ENCODE data around the gene IQCK.

DNA sequence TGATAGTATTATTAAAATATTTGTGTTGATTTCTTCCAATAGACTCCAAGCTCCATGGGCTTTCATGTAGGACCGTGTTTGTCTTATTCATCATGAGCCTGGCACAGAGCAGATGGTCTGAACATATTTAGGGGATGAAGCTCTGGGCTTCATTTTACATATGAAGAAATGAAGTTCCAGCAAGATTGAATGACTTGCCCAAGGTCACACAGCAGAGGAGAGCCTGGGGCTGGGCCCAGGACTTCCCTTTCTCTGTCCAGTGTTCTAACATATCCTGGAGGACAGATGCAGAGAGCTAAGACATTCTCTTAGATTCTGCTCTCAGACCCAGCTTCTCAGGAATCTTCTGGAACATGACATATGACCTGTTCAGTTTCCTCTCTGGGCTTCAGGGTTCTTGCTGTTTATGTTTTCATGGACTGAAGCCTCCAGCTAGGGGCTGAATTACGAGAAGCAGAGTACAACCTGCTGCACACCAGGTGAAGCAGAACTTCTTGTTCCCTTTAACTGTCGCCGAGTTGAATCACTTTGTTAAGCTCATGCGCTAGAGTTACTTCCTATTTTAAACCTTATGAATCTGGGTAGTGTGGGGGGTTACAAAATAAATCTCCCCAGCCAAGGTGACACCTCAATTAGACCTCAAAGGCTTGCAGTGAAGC is 113.0 kb downstream of the IQCK start:
- TF ChIP-seq EP300 (IDR thresholded peaks at IDR 0.05; ENCODE audit: borderline replicate concordance) (no peak), REST (IDR thresholded peaks at IDR 0.05; ENCODE audit: low read depth) (no peak), CREB1 (IDR thresholded peaks at IDR 0.05; ENCODE audit: low read depth) (no peak), RAD21 (IDR thresholded peaks at IDR 0.05; ENCODE audit: low read depth) (no peak), CEBPB (IDR thresholded peaks at IDR 0.05) (no peak), YY1 (IDR thresholded peaks at IDR 0.05; ENCODE audit: low read depth) (no peak), ZBTB7A (IDR thresholded peaks at IDR 0.05; ENCODE audit: low read depth) (no peak), TEAD4 (IDR thresholded peaks at IDR 0.05) (no peak), FOXM1 (IDR thresholded peaks at IDR 0.05; ENCODE audit: borderline replicate concordance, low read depth) (no peak), EGR1 (IDR thresholded peaks at IDR 0.05) (no peak), TCF12 (IDR thresholded peaks at IDR 0.05; ENCODE audit: low read depth) (no peak)

All from Ishikawa (cell line).